GM19468 (cell line): Measurements from ENCODE around the gene ZNF394.

Source experiments
- ATAC-seq: cut with Tn5 transposase; IDR thresholded peaks from one replicate; pipeline ENCODE4 v1.9.1; 2021; ENCODE audit warnings: mild to moderate bottlenecking, moderate library complexity, moderate number of reproducible peaks; ENCODE audit not compliant: unreplicated experiment; ENCODE audit errors: extremely low read depth

ZNF394 gene

GRCh38 chr7:99497766-99498545 lies 2.1 kb downstream of the ZNF394 start:
- ATAC-seq = no peak

GRCh38 chr7:99493823-99494222 lies 6.3 kb downstream of the ZNF394 start:
- no peak for ATAC-seq

GRCh38 chr7:99490878-99491277 lies 9.2 kb downstream of the ZNF394 start:
- ATAC-seq = no peak

GRCh38 chr7:99489235-99489634 lies 10.8 kb downstream of the ZNF394 start:
- ATAC-seq = no peak

GRCh38 chr7:99485094-99485493 lies 15.0 kb downstream of the ZNF394 start:
- ATAC-seq = no peak

- no peak for ATAC-seq
Observed at GRCh38 chr7:99478464-99479440, 21.3 kb downstream of the ZNF394 start.

GRCh38 chr7:99476107-99476506 lies 24.0 kb downstream of the ZNF394 start:
- ATAC-seq = no peak

GRCh38 chr7:99473315-99473596 lies 26.8 kb downstream of the ZNF394 start:
- ATAC-seq = no peak

GRCh38 chr7:99472561-99473314 lies 27.3 kb downstream of the ZNF394 start, which contains the start of gene ZNF789:
Gene ZNF789 (plus strand): TSS chr7:99472890. CDS start chr7:99476457, 3,567 bp downstream.
- peak; percentile 82 for ATAC-seq

GRCh38 chr7:99469381-99470065 lies 30.6 kb downstream of the ZNF394 start:
- ATAC-seq = no peak

- no peak for ATAC-seq
Observed at GRCh38 chr7:99468336-99468918, 31.7 kb downstream of the ZNF394 start.

GRCh38 chr7:99465421-99465768 lies 34.7 kb downstream of the ZNF394 start:
- ATAC-seq = no peak

GRCh38 chr7:99461221-99461620 lies 38.9 kb downstream of the ZNF394 start:
- no peak for ATAC-seq

GRCh38 chr7:99460651-99461050 lies 39.4 kb downstream of the ZNF394 start:
- ATAC-seq = no peak

GRCh38 chr7:99459087-99459486 lies 41.0 kb downstream of the ZNF394 start:
- no peak for ATAC-seq

- no peak for ATAC-seq
Observed at GRCh38 chr7:99457650-99458493, 42.2 kb downstream of the ZNF394 start.

- ATAC-seq = no peak
Observed at GRCh38 chr7:99457050-99457649, 42.9 kb downstream of the ZNF394 start.

GRCh38 chr7:99456288-99456687 lies 43.8 kb downstream of the ZNF394 start:
- ATAC-seq = no peak
